Liver (tissue), 9 donors: ENCODE measurements around the gene ITGA4. TPM values are rescaled to one million over a fixed set of nuclear protein-coding genes. Genes with fewer than 3 reads are reported as not detected.
A peak's percentile ranks its signal among the peaks of the same experiment; 100 is the strongest.

Experiments
- DNase-seq: peaks from one replicate; pipeline ENCODE4 v3.0.0-alpha.2; 2017; ENCODE audit warnings: low spot score
- H3K27ac ChIP-seq, 2 donors: one replicate each; pipeline ENCODE4 v1.7.0; 2013; ENCODE audit warnings: inconsistent platforms in 2 of 2, low read length in 2 of 2, control low read depth in 1 of 2, low read depth in 1 of 2, mild to moderate bottlenecking in 1 of 2
- H3K27me3 ChIP-seq, 4 donors: one replicate each; pipeline versions ENCODE4 v1.6.1 to v1.7.0; 2013; ENCODE audit warnings: low read length in 3 of 4, inconsistent platforms in 1 of 4, mild to moderate bottlenecking in 1 of 4, moderate library complexity in 1 of 4; ENCODE audit not compliant: control insufficient read depth in 4 of 4, insufficient read depth in 4 of 4
- H3K36me3 ChIP-seq, 4 donors: one replicate each; pipeline versions ENCODE4 v1.6.1 to v1.7.0; 2013; ENCODE audit warnings: low read length in 3 of 4, mild to moderate bottlenecking in 3 of 4, low read depth in 1 of 4, moderate library complexity in 1 of 4; ENCODE audit not compliant: control insufficient read depth in 4 of 4, insufficient read depth in 3 of 4
- H3K4me1 ChIP-seq, 4 donors: one replicate each; pipeline versions ENCODE4 v1.6.1 to v1.7.0; 2013; ENCODE audit warnings: low read length in 3 of 4, mild to moderate bottlenecking in 3 of 4, moderate library complexity in 1 of 4; ENCODE audit not compliant: control insufficient read depth in 4 of 4, insufficient read depth in 4 of 4
- H3K4me3 ChIP-seq, 3 donors: one replicate each; pipeline versions ENCODE4 v1.6.1 to v1.7.0; 2013; ENCODE audit warnings: low read length in 3 of 3, control low read depth in 1 of 3, low read depth in 1 of 3, mild to moderate bottlenecking in 1 of 3
- H3K9ac ChIP-seq, 2 donors: one replicate each; pipeline ENCODE4 v1.7.0; 2013; ENCODE audit warnings: low read length in 2 of 2, mild to moderate bottlenecking in 2 of 2, moderate library complexity in 2 of 2, control low read depth in 1 of 2, low read depth in 1 of 2
- H3K9me3 ChIP-seq, 4 donors: one replicate each; pipeline versions ENCODE4 v1.6.1 to v1.7.0; 2013; ENCODE audit warnings: low read length in 3 of 4; ENCODE audit not compliant: control insufficient read depth in 4 of 4
- CTCF ChIP-seq: fragments of 150-350 bp; IDR thresholded peaks from 2 replicates; pipeline ENCODE4 v1.5.1; 2017; ENCODE audit warnings: improper control_type of control experiment, low read depth, low read length; ENCODE audit not compliant: missing input control
- EGR1 ChIP-seq, 2 donors: IDR thresholded peaks; 2 replicates each; pipeline ENCODE4 v1.6.1; 2016 to 2018; ENCODE audit warnings: antibody characterized with exemption in 2 of 2, low read depth in 2 of 2
- FOXA1 ChIP-seq: IDR thresholded peaks from 2 replicates; pipeline ENCODE4 v1.6.1; 2016; ENCODE audit warnings: antibody characterized with exemption
- FOXA2 ChIP-seq: IDR thresholded peaks from 2 replicates; pipeline ENCODE4 v1.6.1; 2016; ENCODE audit warnings: antibody characterized with exemption
- GABPA ChIP-seq, 2 donors: IDR thresholded peaks in 1 of 2; conservative IDR thresholded peaks in 1 of 2; 2 replicates each; pipeline ENCODE4 v1.6.1; 2016; ENCODE audit warnings: antibody characterized with exemption in 2 of 2, mild to moderate bottlenecking in 1 of 2, moderate library complexity in 1 of 2
- HNF4A ChIP-seq, 2 donors: conservative IDR thresholded peaks; 2 replicates each; pipeline ENCODE4 v1.6.1; 2016; ENCODE audit warnings: antibody characterized with exemption in 2 of 2, mild to moderate bottlenecking in 2 of 2
- HNF4G ChIP-seq: IDR thresholded peaks from 2 replicates; pipeline ENCODE4 v1.6.1; 2016; ENCODE audit warnings: antibody characterized with exemption
- JUND ChIP-seq, 2 donors: IDR thresholded peaks; 2 replicates each; pipeline ENCODE4 v1.6.1; 2016; ENCODE audit warnings: antibody characterized with exemption in 2 of 2
- NR2F2 ChIP-seq: IDR thresholded peaks from 2 replicates; pipeline ENCODE4 v1.6.1; 2016; ENCODE audit warnings: antibody characterized with exemption
- RAD21 ChIP-seq, 2 donors: IDR thresholded peaks; 2 replicates each; pipeline ENCODE4 v1.6.1; 2016; ENCODE audit warnings: antibody characterized with exemption in 2 of 2, mild to moderate bottlenecking in 2 of 2
- REST ChIP-seq: IDR thresholded peaks from 2 replicates; pipeline ENCODE4 v1.6.1; 2016; ENCODE audit warnings: antibody characterized with exemption, mild to moderate bottlenecking
- RXRA ChIP-seq, 2 donors: IDR thresholded peaks; 2 replicates each; pipeline ENCODE4 v1.6.1; 2017 to 2018; ENCODE audit warnings: antibody characterized with exemption in 2 of 2, mild to moderate bottlenecking in 1 of 2
- SP1 ChIP-seq: IDR thresholded peaks from 2 replicates; pipeline ENCODE4 v1.6.1; 2018; ENCODE audit warnings: antibody characterized with exemption, mild to moderate bottlenecking
- TAF1 ChIP-seq: conservative IDR thresholded peaks from 2 replicates; pipeline ENCODE4 v1.6.1; 2016; ENCODE audit warnings: antibody characterized with exemption, mild to moderate bottlenecking
- YY1 ChIP-seq: IDR thresholded peaks from 2 replicates; pipeline ENCODE4 v1.6.1; 2016; ENCODE audit warnings: antibody characterized with exemption, mild to moderate bottlenecking
- WGBS: extraction: QIAGEN DNeasy Blood & Tissue Kit; methylation state at CpG from one replicate; pipeline ENCODE4 v1.1.7; 2013; 5-methylcytosine and 5-hydroxymethylcytosine counted together
- polyA plus RNA-seq, 2 donors: library from polyadenylated mRNA; stranded (reverse) in 1 of 2; unstranded in 1 of 2; fragments of 200-250 nt in 1 of 2; fragments of >200 nt in 1 of 2; fragmentation: Nextera tagmentation in 1 of 2; extraction: Ambion mirVana in 1 of 2; gene quantifications; one replicate each; pipeline versions ENCODE4 v1.2.1 to v1.2.3, GENCODE V29; 2013 to 2015
- total RNA-seq, 2 donors: library from RNA; depleted of rRNA; stranded (reverse); fragments of >200 nt; gene quantifications; one replicate each; pipeline ENCODE4 v1.2.3, GENCODE V29; 2014
- TF ChIP-seq, protein P1 (sequence below): IDR thresholded peaks from 2 replicates; pipeline ENCODE4 v1.6.1; 2016; ENCODE audit warnings: antibody characterized with exemption
- TF ChIP-seq, protein P2 (sequence below): IDR thresholded peaks from 2 replicates; pipeline ENCODE4 v1.6.1; 2016; ENCODE audit warnings: antibody characterized with exemption
- TF ChIP-seq, protein P3 (sequence below): IDR thresholded peaks from 2 replicates; pipeline ENCODE4 v1.6.1; 2016; ENCODE audit warnings: antibody characterized with exemption
- donor health status: healthy.
- donor health status: healthy.
- donor health status: healthy.
- donor health status: healthy.
- donor health status: healthy.

ITGA4 gene
- total and polyA plus RNA-seq, 4 donors, result 1.6 to 142 (median 4.1) TPM

DNA sequence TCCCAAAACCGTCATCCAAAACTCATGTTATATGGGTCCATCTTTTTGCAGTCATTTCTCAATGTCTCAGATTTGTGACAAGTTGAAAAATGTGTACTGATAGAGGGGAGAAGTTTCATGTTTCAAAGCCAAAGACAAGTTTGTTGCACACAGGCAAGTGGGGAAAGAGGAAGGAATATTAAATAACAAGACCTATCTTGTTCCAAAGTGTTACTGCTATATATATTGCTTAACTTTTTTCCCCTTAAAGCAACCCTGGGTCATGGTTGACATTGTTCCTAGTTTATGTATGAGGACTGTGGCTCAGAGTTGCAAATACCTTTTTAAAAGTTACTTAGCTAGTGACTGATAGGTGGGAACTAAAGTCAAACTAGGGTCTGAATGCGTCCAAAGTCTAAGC is 1.7 kb downstream of the ITGA4 start (continued):
- TF ChIP-seq CTCF (no peak), HNF4A (conservative IDR thresholded peaks at IDR 0.05) (no peak), FOXA1 (no peak), YY1 (no peak), FOXA2 (no peak), RAD21 (IDR thresholded peaks at IDR 0.05) (no peak), RXRA (IDR thresholded peaks at IDR 0.05) (no peak)
- TF ChIP-seq, protein P1, sequence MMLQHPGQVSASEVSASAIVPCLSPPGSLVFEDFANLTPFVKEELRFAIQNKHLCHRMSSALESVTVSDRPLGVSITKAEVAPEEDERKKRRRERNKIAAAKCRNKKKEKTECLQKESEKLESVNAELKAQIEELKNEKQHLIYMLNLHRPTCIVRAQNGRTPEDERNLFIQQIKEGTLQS, result no peak

GRCh38 chr2:181459621-181460021 is 2.4 kb downstream of the ITGA4 start:
- no peak overlapping the region for H3K27ac ChIP-seq
- H3K9me3 ChIP-seq, result no peaks in the 10 kb centered on the region
- peaks cover 4 to 14% (median 9%) of the 10 kb centered on the region in 4 donors for H3K4me1 ChIP-seq
- no peak overlapping the region for H3K4me3 ChIP-seq
- DNase-seq, result no peak
- H3K9ac ChIP-seq, result peak overlapping the region in 1 of 2 donors; percentile 44
- WGBS, result 56% methylated on average over 1 of the region's 1 CpG
- peaks cover 0 to 4% (median under 1%) of the 10 kb centered on the region in 4 donors for H3K27me3 ChIP-seq
- H3K36me3 ChIP-seq, result no peaks in the 10 kb centered on the region
- TF ChIP-seq TAF1 (no peak), NR2F2 (no peak), SP1 (no peak), HNF4G (no peak), YY1 (no peak)

- H3K36me3 ChIP-seq, result no peaks in the 10 kb centered on the region
- H3K9ac ChIP-seq, result no peak overlapping the region
- peaks cover 4 to 14% (median 9%) of the 10 kb centered on the region in 4 donors for H3K4me1 ChIP-seq
- WGBS, result 70% methylated on average over 7 of the region's 7 CpGs
- no peaks in the 10 kb centered on the region for H3K9me3 ChIP-seq
- peak; percentile 50 for DNase-seq
- H3K4me3 ChIP-seq, result no peak overlapping the region
- H3K27me3 ChIP-seq, result peaks cover 0 to 3% (median 0%) of the 10 kb centered on the region in 4 donors
- H3K27ac ChIP-seq, result no peak overlapping the region
- TF ChIP-seq HNF4G, result no peak
- no peak for TF ChIP-seq GABPA (IDR thresholded peaks at IDR 0.05 in 1 of 2, conservative IDR thresholded peaks at IDR 0.05 in 1 of 2)
- TF ChIP-seq, protein P2, sequence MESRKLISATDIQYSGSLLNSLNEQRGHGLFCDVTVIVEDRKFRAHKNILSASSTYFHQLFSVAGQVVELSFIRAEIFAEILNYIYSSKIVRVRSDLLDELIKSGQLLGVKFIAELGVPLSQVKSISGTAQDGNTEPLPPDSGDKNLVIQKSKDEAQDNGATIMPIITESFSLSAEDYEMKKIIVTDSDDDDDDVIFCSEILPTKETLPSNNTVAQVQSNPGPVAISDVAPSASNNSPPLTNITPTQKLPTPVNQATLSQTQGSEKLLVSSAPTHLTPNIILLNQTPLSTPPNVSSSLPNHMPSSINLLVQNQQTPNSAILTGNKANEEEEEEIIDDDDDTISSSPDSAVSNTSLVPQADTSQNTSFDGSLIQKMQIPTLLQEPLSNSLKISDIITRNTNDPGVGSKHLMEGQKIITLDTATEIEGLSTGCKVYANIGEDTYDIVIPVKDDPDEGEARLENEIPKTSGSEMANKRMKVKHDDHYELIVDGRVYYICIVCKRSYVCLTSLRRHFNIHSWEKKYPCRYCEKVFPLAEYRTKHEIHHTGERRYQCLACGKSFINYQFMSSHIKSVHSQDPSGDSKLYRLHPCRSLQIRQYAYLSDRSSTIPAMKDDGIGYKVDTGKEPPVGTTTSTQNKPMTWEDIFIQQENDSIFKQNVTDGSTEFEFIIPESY, result no peak
- TF ChIP-seq, protein P1, result no peak
- no peak for TF ChIP-seq FOXA1
- TF ChIP-seq NR2F2, result no peak
- TF ChIP-seq RXRA (IDR thresholded peaks at IDR 0.05), result no peak
- TF ChIP-seq TAF1, result no peak
- no peak for TF ChIP-seq CTCF
- TF ChIP-seq JUND (IDR thresholded peaks at IDR 0.05), result no peak
- TF ChIP-seq YY1, result no peak
- TF ChIP-seq EGR1 (IDR thresholded peaks at IDR 0.05; ENCODE audit: low read depth in 2 of 2), result no peak
- TF ChIP-seq RAD21 (IDR thresholded peaks at IDR 0.05), result no peak
- no peak for TF ChIP-seq FOXA2
- no peak for TF ChIP-seq REST
- TF ChIP-seq, protein P3, sequence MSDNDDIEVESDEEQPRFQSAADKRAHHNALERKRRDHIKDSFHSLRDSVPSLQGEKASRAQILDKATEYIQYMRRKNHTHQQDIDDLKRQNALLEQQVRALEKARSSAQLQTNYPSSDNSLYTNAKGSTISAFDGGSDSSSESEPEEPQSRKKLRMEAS, result no peak
These were observed 4.1 kb downstream of the ITGA4 start for GRCh38 chr2:181461056-181461997.
